ENCODE results near the gene HES4.

DNA sequence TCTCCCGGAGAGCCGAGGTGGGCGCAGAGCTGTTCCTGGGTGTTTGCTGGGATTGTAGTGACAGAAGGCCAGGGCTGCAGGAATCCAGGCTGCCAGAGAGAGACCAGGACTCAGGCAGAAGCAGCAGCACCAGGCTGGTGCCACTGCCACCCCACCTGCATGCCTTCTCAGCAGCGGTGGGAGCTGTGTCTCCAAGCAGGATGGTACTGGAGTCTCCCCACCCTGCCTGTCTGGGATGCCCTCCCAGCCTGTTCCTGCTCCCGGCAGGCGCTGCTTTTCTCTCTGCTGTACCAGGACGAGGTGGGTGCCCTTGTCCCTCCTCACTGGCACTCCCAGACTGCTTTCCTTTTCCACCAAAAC is 4.5 kb upstream of the HES4 start:
- TF ChIP-seq CTCF (IDR thresholded peaks at IDR 0.05) (no peak), POLR2A (IDR thresholded peaks at IDR 0.05) (no peak)

Data from stomach (tissue), 4 donors.